ENCODE results near the gene SPESP1.
A peak's percentile ranks its signal among the peaks of the same experiment; 100 is the strongest.
"Not testable (repeated sequence)": the region's sequence is repeated elsewhere in the genome, so short reads cannot be mapped to it uniquely, and the experiment has no call there.

The SPESP1 gene
- 0.31 to 0.40 reads per million in 2 donors for total RNA-seq

DNA sequence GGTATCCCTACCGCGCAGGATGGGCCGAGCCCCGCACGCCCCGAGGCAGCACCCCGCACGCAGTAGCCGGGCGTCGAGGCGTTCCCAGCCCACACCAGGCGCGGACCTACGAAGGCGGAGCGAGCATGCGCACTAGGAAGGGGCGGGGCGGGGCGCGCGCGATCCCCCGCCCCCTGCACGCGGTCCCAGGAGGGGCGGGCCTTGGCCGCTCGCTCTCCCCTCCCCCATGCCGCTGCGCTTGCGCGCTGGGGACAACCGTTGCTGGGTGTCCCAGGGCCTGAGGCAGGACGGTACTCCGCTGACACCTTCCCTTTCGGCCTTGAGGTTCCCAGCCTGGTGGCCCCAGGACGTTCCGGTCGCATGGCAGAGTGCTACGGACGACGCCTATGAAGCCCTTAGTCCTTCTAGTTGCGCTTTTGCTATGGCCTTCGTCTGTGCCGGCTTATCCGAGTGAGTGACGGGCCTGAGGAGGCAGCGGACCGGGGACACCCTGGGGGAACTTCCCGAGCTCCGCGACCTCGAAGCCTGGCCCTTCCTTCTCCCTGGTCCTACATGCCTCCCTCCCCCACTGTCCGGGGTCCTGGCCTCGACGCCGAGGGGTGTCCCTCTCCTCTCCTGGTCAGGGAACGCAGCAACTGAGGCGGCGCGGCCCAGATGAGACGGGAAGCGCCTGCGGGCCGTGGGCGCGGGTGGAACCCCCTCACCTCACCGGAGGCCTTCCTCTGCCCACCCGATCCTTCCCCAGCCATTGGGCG is at the start of gene SPESP1:
Gene SPESP1 (plus strand): TSS at position 258 of the 755 bp plus-strand sequence. CDS start 129 bp downstream, at position 387.
- peak in 3 of 5 experiments; percentile 21 to 45 (median 39) for DNase-seq

DNA sequence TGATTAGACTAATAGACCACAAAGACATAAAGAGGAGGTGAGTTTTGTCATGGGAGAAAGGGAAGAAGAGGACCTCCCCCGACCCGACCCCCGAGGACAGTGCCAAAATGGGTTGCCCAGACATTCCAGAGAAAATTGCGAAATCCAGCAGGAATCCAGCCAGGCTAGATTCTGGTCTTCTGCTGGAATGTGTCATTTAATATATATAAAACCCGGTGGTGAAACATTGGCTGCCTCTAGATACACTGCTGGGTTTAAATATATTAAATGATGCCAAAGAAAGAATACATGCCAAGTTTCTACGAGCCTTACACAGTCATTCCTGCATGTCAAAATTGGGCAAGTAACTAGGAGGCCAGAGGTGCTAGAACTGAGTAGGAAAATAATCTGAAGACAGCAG is 45.3 kb upstream of the SPESP1 start:
- no peak for DNase-seq

DNA sequence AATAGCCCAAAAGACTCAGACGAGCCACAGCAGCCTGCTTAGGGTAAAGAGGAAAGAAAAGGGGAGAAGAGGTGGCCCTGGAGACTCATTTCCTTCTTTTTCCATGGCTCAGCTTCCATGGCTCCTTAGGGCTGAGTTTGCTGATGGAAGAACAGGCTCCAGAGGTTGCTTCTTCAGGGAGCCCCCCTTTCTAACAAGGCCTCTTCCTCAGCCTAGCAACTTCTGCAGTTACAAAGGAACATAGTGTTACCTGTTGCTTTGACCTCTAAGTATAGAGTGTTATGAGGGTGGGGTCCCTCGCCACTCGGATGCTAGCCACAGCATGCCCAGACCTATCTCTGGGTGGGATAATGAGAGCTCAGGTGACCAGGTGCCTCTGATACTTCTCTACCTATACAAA is 43.2 kb upstream of the SPESP1 start:
- DNase-seq, result no peak

DNA sequence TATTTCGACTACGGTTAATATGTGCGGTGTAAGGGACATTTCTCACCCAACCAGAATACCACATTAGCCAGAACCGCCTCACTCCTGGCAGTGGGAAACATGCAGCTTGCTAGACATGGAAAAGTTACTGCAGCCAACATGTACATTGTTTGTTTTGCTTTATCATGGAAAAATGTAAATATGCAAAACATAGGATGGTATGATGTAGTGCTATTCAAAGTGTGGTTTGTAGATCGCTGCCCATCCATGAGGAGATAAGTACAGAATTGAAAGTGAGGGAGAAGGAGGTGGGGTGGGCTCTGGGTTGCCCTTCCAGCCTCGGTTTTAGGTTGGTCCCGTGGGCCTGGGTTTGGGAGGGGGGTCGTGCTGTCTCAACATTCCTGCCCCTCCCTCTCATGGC is 42.5 kb upstream of the SPESP1 start:
- no peak for DNase-seq

DNA sequence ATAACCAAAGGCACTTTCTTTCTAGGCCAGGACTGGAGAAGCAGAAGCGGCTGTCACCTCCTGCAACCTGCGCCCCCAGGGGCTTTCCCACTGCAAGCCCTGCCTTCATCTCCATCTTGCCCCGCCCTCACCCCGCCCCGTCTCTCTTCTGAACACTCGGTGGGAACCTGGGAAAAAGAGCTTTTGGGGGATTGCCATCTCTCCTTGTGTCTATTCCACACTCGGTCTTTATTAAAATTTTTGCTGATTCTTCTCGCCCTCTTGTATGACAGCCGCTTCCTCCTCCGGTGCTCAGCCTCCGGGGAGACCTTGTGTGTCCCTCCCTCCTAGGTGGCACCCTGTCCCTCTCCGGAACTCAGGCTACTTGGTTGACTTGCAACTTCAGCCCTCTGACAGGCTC is 41.9 kb upstream of the SPESP1 start:
- DNase-seq, result no peak

DNA sequence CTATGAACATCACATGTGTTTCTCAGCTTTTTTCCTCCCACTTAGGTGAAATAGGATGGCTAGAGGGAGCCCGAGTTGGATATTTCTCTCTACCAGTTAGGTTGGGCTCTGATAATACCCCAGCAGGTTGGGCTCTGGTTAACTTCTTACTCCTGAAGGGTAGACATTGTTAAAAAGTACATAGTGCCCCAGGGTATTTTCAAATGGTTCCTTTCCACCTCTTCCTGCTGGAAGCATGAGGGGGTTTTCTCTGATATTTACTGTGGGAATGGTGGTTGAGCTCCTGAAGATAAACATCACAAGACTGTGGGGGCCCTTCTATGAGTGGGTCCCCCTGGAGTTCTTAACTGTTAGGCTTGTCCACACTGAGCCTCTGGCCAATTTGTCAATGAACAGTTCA is 36.1 kb upstream of the SPESP1 start:
- DNase-seq, result no peak

DNA sequence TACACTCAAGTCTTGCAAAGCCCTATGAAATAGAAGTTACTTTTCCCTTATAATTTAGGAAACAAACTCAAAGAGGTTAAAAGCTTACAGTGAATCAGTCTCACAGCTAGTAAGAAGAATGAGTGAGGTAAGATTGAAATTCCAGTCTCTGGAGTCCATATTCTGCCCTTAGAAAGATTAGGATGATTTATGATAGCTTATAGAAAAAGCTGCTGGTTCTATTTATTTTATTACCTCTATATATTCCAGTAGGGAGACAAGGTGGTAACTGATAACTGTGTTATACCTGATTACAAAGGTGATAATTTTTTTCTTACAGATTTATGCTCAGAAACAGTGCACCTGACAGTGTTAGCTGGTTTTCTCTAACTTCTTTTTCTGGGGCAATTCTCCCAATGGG is 34.1 kb upstream of the SPESP1 start:
- DNase-seq, result no peak

DNA sequence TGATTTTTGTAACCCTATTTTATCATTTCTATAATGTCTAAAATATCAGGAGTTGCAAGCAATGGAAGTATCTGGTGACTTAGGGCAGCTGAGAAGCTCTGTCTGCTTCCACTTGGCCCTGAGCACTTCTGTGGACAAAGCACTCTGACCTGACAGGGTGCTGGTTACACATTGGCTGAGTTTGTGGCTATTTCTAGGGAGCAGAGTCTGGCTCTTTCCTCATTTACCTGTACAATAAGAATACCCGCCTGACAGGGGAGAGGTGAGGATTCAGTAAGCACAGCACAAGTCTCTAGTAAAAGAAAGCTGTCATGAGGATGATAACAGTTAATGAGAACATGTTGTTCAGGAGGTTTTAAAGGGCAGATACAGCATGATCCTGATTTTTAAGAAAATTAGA is 33.3 kb upstream of the SPESP1 start:
- no peak for DNase-seq

DNA sequence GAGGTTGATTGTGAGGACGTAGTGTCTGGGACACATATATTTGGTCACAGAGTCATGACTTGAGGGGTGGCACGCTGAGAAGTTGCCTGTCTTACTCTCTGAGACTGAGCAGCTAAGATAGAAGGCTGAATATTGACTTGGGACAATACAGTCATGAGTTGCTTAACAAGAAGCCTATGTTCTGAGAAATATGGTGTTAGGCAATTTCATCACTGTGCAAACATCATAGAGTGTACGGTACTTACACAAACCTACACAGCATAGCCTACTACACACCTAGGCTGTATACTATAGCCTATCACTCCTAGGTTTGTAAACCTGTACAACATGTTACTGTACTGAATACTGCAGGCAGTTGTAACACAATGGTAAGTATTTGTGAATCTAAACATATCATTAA is 30.3 kb upstream of the SPESP1 start:
- DNase-seq, result no peak

DNA sequence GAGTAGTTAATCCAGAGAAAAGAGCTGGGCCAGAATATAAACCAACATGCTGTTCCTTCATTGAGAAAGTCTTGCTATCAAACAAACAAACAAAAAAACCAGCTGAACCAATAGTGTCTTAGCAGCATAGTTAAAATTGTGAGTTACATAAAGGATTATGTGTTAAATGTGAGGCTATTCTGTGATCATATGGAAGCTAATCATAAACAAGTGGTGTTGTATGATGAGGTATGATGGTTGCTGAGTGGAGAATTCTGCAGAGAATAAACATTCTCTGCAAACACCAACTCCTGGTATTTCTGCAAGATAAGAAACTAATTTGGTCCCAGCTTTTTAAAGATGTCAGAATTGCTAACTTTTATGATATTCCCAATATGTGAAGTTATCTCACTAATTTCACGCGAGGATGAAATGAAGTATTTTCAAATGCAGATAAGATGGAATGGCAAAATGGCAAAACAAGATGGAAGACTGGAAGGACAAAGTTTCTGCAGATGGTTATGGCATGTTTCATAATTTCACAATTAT is 22.9 kb upstream of the SPESP1 start:
- no peak for DNase-seq

DNA sequence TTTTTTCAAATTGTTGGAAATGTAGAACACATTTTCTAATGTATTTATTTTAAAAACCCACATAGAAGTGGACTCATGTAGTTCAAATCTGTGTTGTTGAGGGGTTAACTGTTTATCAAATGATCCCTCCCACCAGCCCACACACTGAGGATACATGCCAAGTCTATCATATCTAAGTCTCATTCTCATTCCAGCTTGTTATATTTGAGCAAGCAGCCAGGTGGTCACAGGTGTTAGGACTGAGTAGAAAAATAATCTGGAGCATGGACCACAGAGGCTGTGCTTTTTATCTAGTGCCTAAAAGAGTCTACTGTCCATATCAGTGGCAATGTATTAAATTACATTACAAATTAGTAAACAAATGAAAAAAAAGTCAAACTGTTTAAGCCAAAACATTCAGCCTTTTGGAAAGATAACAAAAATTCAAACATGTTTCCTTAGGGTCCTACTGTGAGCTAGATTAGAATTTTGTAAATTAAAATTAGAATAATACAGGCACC is 20.7 kb upstream of the SPESP1 start:
- DNase-seq, result no peak

DNA sequence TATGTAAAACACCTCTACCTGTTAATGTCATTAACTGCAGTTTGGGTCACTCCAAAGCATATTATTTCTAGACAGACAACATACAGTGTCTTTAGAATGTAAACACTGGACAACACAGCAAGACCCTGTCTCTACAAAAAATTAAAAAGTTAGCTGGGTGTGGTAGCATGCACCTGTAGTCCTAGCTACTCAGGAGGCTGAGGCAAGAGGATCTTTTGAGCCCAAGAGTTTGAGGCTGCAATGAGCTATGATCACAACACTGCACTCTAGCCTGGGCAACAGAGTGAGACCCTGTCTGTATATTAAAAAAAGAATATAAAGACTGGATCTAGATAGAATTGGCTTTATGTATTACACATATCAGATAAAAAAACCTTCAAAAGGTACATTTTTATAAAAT is 20.0 kb upstream of the SPESP1 start:
- no peak for DNase-seq

DNA sequence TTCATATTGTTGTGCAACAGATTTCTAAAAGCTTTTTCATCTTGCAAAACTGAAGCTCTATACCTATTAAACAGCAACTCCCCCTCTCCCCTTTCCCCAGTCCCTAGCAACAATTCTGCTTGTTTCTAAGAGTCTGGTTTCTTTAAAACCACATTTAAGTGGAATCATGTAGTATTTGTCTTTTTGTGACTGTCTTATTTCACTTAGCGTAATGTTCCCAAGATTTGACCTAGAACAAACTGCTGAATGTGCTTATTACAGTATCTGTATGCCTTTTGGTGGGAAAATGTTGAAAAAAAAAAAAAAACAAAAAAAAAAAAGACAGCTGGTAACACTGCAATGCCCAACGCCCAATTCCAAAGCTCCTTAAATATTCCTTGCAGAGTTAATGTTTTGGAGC is 19.5 kb upstream of the SPESP1 start:
- no peak for DNase-seq

DNA sequence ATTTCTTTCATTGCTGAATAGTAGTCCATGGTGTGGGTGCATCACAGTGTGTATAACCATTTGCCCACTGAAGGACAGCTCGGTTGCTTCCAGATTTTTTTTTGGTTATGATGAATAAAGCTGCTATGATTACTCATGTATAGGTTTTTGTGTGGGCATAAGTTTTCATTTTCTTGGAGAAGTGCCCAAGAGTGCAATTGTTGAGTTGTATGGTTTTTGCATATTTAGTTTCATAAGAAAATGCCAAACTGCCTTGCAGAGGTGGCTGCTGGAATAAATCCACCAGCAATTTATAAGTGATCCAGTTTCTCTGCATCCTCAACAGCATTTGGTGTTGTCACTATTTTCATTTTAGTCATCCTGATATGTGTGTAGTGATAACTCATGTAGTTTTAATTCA is 8.4 kb upstream of the SPESP1 start:
- no peak for DNase-seq

DNA sequence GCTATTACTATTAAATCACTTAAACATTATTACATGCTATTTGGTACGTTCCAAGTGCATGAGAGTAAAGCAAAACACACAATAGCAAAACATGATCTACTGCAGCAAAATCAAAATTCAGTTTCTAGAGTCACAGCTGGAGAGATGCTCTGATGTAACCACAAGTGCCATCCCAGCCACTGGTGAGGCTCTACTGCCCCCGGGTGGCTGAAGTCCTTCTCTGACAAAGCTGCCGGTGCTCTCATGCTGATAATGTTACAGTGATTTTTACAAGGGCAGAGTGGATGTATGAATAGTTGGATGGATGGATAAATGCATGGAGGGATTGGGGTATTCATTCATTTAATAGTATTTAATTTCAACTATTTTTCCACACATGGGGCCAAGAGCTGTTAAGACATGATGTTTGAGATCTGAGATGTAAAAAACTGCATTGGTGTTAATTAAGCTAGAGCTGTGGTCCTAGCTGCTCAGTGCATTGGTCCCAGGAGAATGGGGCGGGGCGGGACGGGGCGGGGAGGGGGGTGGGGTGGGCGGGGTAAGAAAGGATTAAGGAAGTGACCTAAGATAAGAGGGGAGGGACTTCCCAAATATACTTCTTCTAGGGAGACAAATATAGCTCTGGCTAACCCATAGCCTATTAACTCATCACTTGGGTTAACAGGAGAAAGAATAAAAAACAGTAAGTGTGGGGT is 5.3 kb upstream of the SPESP1 start:
- DNase-seq, result peak in 4 of 5 experiments; percentile 4 to 53 (median 36)

DNA sequence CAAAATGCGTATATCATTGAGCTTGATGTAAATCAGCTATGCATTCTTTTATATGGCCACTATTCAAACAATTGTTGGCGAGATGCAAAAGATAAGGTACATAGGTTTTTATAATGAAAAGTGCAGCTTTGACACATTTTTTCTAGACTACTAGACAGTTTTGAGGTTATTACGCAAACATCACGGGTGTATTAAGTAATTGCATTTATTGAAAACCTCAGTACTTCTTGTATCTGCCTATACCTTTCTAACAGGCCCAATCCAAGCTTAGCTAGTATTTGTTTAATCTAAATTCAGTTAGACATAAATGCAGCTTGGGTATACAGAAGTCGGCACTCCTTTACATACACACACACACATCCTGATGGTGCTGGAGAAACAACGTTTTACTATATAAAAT is 2.7 kb downstream of the SPESP1 start:
- DNase-seq, result no peak

DNA sequence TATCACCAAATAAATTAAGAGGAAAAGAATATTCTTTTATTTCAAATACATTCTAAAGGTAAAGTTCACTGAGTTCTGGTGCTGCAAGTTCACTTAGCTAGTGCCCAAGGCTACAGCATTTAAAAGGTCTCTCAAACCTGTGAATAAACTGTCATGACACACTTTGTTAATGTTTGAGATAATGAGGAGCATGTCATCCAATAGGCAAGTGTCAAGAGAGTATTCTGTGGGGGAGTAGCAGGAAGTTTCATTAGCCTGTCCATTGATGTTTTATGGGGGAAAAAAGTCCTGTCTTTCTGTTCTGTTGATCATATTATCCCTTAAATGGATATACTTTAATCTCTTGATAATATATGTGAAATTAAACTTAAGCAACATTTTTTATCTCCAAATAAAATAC is 4.0 kb downstream of the SPESP1 start:
- DNase-seq, result no peak

DNA sequence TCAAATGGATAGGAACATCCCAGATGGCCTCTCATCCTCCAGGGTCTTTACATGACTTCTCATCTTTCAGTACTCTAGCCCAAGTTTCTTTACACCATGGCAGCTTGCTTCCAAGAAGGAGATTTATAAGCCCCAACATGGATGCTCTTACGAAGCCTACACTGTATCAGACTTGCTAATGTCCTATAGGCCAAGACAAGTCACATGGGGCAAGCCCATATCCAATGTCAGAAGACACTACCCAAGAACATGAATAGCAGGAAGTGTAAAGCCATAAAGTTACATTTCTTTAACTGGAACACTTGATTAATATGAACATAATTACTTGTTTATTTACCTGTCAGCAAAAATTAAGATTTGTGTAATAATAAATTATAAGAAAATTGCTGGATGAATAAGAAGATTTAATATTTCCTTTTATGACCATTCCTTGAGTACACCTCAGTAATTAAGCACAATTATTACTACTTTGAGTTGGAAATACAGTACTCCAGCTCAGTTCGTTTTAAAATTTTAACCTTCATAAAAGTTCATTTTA is 5.1 kb downstream of the SPESP1 start:
- no peak for DNase-seq

DNA sequence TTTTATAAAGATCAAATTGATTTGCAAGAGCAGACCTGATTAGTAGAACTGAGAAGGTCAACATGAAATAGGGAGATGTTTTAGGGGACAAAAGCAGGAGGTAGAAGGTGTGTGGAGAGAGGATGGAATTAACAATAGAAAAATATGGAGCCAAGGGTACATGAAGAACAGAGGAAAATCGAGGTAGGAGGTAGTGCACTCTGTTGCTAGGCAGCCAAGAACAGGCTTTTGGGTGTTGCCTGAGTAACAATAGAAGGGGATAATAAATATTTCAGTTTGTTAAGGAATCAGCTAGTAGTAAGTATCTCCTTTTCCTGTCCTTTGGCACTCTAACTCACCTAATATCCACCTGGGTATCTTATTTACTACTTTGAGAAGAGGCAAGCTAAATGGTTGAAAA is 9.2 kb downstream of the SPESP1 start:
- no peak for DNase-seq

DNA sequence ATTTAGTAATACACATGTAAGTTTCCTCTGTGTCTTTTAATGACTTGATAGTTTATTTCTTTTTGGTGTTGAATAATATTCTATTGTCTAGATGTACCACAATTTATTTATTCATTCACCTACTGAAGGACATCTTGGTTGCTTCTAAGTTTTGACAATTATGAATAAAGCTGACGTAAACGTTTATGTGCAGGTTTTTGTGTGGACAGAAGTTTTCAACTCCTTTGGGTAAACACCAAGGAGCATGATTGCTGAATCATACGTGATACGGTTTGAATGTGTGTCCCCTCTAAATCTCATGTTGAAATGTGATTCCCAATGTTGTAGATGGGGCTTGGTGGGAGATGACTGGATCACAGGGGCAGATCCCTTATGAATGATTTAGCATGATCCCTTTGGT is 21.5 kb downstream of the SPESP1 start:
- DNase-seq, result no peak

DNA sequence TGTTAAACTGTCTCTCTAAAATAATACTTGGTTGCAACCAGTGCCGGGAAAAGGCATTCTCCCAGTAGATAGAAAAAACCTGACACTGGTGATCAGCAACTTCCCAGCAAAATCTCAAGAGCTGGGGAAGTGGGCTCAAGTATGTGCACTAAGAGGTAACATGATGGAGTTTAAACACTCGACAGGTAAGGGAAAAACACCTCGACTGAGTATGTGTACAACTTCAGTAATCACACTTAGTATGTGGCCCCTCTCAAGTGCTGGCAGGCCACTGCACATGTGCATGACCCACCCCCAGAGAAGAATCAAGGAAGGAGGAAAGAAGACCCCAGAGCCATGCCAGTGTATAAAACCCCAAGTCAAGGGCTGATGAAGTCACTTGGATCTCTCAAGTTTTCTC is 27.4 kb downstream of the SPESP1 start:
- no peak for DNase-seq

DNA sequence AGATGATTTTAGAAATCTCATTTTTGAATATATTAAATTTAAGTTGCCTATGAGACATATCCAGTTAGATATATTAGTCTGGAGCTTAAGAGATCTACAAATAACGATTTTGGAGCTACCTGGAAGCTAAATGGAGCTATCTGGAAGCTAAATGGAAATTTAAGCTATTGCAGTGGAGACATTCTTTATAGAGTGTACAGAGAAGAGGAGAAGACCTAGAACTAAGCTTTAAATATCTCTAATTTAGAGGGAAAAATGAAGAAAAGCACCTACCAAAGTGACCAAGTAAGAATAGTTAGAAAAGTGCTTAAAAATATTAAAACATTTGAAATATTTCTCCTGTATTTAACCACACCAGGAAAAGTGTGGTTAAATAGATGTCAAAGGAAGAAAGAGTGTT is 28.3 kb downstream of the SPESP1 start:
- DNase-seq, result no peak

DNA sequence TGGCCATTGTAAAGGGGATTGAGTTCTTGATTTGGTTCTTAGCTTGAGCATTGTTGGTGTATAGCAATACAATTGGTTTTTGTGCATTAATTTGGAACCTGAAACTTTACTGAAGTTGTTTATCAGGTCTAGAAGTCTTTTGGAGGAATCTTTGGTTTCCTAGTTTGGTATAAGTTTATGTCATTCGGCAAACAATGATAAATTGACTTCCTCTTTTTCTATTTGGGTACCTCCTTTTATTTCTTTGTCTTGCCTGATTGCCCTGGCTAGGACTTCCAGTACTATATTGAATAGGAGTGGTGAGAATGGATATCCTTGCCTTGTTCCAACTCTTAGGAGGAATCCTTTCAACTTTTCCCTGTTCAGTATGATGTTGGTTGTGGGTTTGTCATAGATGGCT is 32.1 kb downstream of the SPESP1 start:
- no peak for DNase-seq

DNA sequence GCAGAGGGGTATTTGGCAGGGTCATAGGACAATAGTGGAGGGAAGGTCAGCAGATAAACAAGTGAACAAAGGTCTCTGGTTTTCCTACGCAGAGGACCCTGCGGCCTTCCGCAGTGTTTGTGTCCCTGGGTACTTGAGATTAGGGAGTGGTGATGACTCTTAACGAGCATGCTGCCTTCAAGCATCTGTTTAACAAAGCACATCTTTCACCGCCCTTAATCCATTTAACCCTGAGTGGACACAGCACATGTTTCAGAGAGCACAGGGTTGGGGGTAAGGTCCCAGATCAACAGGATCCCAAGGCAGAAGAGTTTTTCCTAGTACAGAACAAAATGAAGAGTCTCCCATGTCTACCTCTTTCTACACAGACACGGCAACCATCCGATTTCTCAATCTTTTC is 33.4 kb downstream of the SPESP1 start:
- DNase-seq, result not testable (repeated sequence)

Data from T-helper 2 cell (primary cell).